ENCODE measurements around the gene BAG1. TPM values are rescaled to one million over a fixed set of nuclear protein-coding genes. Genes with fewer than 3 reads are reported as not detected.

The BAG1 gene
- total RNA-seq, 4 donors from 2014 or later: 128 to 165 (median 139) TPM

DNA sequence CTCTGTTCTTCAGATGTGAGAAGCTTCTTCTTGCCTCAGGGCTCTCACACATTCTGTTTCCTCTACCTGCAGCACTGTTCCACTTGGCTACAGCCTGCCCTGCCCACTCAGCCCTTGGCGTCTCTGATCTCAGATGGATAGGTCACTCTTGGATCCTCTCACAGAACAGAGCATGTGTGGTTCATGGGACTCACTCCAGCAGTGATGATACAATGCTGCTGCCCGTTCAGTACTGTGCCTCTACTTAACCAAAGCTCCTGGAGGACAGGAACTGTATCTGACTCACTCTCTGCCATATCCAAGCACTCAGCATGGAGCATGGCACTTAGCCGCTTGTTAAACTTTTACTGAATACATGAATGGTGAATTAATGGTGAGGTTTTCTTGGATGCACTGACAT lies 27.9 kb downstream of the BAG1 start:
- no peak overlapping the region for H3K4me3 ChIP-seq
- TF ChIP-seq EP300 (IDR thresholded peaks at IDR 0.05): no peak
- no peak for TF ChIP-seq POLR2A (IDR thresholded peaks at IDR 0.05)
- TF ChIP-seq POLR2AphosphoS5 (IDR thresholded peaks at IDR 0.05): no peak
- 57 to 81% methylated on average over 2 to 3 of the region's 3 CpGs for WGBS, 2 donors (ENCODE audit: low coverage in 1 of 2)
- no peaks in the 10 kb centered on the region for H3K4me1 ChIP-seq
- no peak overlapping the region for H3K27ac ChIP-seq
- no peak for ATAC-seq
- no peaks in the 10 kb centered on the region for H3K36me3 ChIP-seq
- H3K27me3 ChIP-seq: peaks cover 8% of the 10 kb centered on the region
- H3K9me3 ChIP-seq: no peaks in the 10 kb centered on the region

DNA sequence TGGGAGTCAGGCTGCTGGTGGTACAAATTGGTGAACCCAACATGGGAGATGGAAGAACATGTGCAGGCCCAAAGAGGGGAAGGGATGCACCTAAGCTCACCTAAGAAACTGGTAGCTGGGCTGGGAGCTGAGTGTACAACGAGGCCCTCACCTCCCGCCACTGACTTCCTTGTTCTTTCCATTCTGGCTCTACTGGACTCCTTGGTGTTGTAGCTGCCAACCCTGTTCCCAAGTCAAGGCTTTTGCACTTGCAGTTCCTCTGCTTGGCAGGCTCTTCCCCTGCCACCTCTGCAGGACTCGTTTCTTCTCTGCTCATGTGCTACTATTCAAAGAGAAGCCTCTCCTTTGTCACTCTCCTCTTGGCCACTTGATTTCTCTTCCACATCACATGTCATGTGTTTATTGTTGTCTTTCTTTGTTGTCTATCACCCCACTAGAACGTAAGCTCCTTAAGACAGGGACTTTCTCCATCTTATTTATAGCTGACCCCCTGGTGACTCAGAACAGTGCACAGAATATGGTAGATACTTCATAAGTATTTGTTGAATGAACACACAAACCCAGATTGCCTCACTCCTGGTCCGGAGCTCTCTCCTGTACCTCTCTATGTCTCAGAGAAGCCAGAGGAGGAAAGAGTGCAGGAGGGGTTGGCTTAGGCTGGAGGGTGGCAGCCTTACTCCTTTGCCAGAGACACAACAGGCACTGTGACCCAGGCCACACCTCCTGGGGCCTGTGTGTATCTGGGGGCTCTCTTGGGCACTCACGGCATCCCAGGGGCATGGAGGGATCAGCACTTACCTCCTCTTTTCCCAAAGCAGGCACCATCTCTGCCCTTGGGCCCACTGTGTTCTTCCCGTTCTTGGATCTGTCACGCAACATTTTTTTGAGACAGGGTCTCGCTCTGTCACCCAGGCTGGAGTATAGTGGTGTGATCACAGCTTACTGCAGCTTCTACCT lies 29.7 kb downstream of the BAG1 start:
- Histone ChIP-seq H3K27ac (no peak overlapping the region), H3K27me3 (peaks cover 8% of the 10 kb centered on the region), H3K36me3 (no peaks in the 10 kb centered on the region), H3K4me1 (no peaks in the 10 kb centered on the region), H3K9me3 (no peaks in the 10 kb centered on the region), H3K4me3 (no peak overlapping the region)
- TF ChIP-seq POLR2A (IDR thresholded peaks at IDR 0.05) (no peak), POLR2AphosphoS5 (IDR thresholded peaks at IDR 0.05) (no peak), EP300 (IDR thresholded peaks at IDR 0.05) (no peak)
- TF ChIP-seq, protein P1, sequence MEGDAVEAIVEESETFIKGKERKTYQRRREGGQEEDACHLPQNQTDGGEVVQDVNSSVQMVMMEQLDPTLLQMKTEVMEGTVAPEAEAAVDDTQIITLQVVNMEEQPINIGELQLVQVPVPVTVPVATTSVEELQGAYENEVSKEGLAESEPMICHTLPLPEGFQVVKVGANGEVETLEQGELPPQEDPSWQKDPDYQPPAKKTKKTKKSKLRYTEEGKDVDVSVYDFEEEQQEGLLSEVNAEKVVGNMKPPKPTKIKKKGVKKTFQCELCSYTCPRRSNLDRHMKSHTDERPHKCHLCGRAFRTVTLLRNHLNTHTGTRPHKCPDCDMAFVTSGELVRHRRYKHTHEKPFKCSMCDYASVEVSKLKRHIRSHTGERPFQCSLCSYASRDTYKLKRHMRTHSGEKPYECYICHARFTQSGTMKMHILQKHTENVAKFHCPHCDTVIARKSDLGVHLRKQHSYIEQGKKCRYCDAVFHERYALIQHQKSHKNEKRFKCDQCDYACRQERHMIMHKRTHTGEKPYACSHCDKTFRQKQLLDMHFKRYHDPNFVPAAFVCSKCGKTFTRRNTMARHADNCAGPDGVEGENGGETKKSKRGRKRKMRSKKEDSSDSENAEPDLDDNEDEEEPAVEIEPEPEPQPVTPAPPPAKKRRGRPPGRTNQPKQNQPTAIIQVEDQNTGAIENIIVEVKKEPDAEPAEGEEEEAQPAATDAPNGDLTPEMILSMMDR (IDR thresholded peaks at IDR 0.05): no peak
- no peak for ATAC-seq
- WGBS, 2 donors (ENCODE audit: low coverage in 1 of 2): 53 to 75% methylated on average over 7 to 8 of the region's 9 CpGs

DNA sequence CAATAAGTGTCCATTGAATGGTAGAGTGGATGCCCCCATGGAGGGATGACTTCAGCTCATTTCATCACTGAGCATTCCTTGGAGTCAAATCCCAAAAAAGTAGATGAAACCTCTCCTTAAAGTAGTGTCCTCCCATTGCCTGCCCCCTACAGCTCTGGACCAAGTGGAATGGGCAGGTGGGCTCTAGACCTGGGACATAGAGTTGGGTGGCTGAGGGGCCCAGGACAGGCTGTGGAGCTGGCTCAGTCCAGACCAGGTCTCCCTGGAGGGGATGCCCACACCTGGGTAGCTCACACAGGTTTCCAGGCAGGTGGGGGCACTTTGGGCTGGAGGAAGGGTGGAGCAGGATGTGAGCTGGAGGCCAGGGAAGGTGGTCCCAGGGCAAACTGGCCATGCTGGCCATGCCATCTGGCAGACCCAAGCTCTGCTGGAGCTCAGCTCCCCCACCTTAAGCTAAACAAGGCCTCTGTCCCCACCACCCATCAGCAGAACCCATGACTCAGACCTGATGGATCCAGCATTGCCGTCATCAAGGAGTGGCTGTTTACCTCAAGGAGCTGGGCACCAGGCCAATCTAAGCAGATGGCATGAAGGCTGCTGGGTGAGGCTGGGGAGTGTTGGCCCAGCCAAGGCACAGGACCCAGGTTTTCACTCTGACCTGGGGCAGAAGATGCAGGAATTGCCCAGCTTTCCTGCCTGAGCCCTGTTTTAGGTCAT lies 30.7 kb downstream of the BAG1 start:
- peaks cover 8% of the 10 kb centered on the region for H3K27me3 ChIP-seq
- H3K36me3 ChIP-seq: no peaks in the 10 kb centered on the region
- no peaks in the 10 kb centered on the region for H3K4me1 ChIP-seq
- WGBS, 2 donors (ENCODE audit: low coverage in 1 of 2): 20% methylated on average over 1 of the region's 1 CpG; no CpG with 5 or more reads in 1 of the 2 donors
- no peak overlapping the region for H3K4me3 ChIP-seq
- no peak overlapping the region for H3K27ac ChIP-seq
- TF ChIP-seq, protein P1 (IDR thresholded peaks at IDR 0.05): no peak
- TF ChIP-seq POLR2AphosphoS5 (IDR thresholded peaks at IDR 0.05) (no peak), POLR2A (IDR thresholded peaks at IDR 0.05) (no peak), EP300 (IDR thresholded peaks at IDR 0.05) (no peak)
- ATAC-seq: no peak
- H3K9me3 ChIP-seq: no peaks in the 10 kb centered on the region

DNA sequence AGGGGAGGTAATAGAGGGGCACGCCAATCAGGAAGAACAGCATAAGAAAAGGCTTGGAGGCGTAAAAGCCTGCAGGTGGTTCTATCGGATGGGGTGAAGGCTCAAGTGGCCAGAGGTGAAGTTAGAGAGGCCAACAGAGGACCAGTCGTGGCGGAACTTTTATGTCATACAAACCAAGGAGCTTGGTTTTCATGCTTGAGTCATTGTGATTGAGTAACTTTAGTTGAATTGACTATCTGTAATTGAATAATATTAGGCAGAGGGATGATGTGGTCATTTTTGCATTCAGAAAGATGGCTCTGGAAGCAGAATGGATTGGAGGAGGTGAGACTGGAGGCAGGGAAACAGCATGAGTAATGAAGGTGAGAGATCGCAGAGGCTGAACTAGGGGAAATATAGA lies 31.7 kb downstream of the BAG1 start:
- TF ChIP-seq POLR2AphosphoS5 (IDR thresholded peaks at IDR 0.05) (no peak), EP300 (IDR thresholded peaks at IDR 0.05) (no peak), POLR2A (IDR thresholded peaks at IDR 0.05) (no peak)
- TF ChIP-seq, protein P1 (IDR thresholded peaks at IDR 0.05): no peak
- no peak for ATAC-seq
- no peak overlapping the region for H3K4me3 ChIP-seq
- no peaks in the 10 kb centered on the region for H3K36me3 ChIP-seq
- 75 to 85% methylated on average over 6 of the region's 6 CpGs for WGBS, 2 donors (ENCODE audit: low coverage in 1 of 2)
- H3K27me3 ChIP-seq: peaks cover 8% of the 10 kb centered on the region
- H3K4me1 ChIP-seq: no peaks in the 10 kb centered on the region
- H3K9me3 ChIP-seq: no peaks in the 10 kb centered on the region
- H3K27ac ChIP-seq: no peak overlapping the region

DNA sequence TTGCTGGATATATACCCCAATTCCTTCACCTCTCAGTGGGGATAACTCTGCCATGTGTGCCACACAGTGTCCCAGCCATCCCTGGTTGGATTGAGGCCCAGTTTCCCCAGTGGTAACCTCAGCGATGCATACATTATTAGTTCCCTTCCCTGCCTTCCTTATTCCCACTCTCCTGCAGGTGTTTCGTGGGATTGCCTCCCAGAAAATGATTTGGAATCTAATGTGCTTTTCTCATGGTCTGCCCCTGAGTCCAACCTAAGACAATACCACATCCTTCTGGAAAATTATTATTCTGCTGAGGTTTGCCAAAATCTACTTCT lies 32.9 kb downstream of the BAG1 start:
- Histone ChIP-seq H3K4me1 (no peaks in the 10 kb centered on the region), H3K4me3 (no peak overlapping the region), H3K27ac (no peak overlapping the region), H3K27me3 (peaks cover 8% of the 10 kb centered on the region), H3K36me3 (no peaks in the 10 kb centered on the region), H3K9me3 (no peaks in the 10 kb centered on the region)
- TF ChIP-seq POLR2AphosphoS5 (IDR thresholded peaks at IDR 0.05) (no peak), EP300 (IDR thresholded peaks at IDR 0.05) (no peak), POLR2A (IDR thresholded peaks at IDR 0.05) (no peak)
- TF ChIP-seq, protein P1 (IDR thresholded peaks at IDR 0.05): no peak
- WGBS, 2 donors (ENCODE audit: low coverage in 1 of 2): 67 to 80% methylated on average over 2 of the region's 2 CpGs
- ATAC-seq: no peak

All from gastroesophageal sphincter (tissue), 4 donors.